HFFc6 (cell line): Measurements from ENCODE around the gene ARID3A. TPM values are rescaled to one million over a fixed set of nuclear protein-coding genes. Genes with fewer than 3 reads are reported as not detected.

ENCODE experiments used
- DNase-seq: peaks from one replicate; pipeline ENCODE4 v3.0.0-alpha.2; 2018
- H3K27ac Mint-ChIP-seq: 2 replicates; pipeline ENCODE4 v1.8.0; 2020; ENCODE audit warnings: mild to moderate bottlenecking, mixed read lengths
- H3K27me3 Mint-ChIP-seq: 2 replicates; pipeline ENCODE4 v1.8.0; 2021; ENCODE audit warnings: mild to moderate bottlenecking, moderate library complexity, mixed read lengths; ENCODE audit not compliant: insufficient read depth
- H3K36me3 Mint-ChIP-seq: 2 replicates; pipeline ENCODE4 v1.8.0; 2021; ENCODE audit warnings: low read depth, mixed read lengths
- H3K4me1 Mint-ChIP-seq: 2 replicates; pipeline ENCODE4 v1.8.0; 2020; ENCODE audit warnings: low read depth, mixed read lengths
- H3K4me3 Mint-ChIP-seq: 2 replicates; pipeline ENCODE4 v1.8.0; 2020; ENCODE audit warnings: mild to moderate bottlenecking, moderate library complexity, mixed read lengths
- H3K9me3 Mint-ChIP-seq: 2 replicates; pipeline ENCODE4 v1.8.0; 2020; ENCODE audit warnings: mild to moderate bottlenecking, mixed read lengths
- CTCF ChIP-seq: fragments of 200-600 bp; sonication (generic); IDR thresholded peaks from 2 replicates; pipeline ENCODE4 v1.5.0; 2021; ENCODE audit warnings: antibody characterized with exemption, mild to moderate bottlenecking
- total RNA-seq, 6 experiments: library from RNA; stranded (reverse); fragmentation: NEBNext Ultra II Directional; extraction: Animal tissue kit (Norgen Biotek cat#: 25700); gene quantifications; 2 replicates in 1 of 6; 3 replicates in 5 of 6; pipeline ENCODE4 v1.2.3, GENCODE V29; 2021

The ARID3A gene
- total RNA-seq, 6 experiments from 2014 or later, result 35.1 to 44.2 (median 38.4) TPM

DNA sequence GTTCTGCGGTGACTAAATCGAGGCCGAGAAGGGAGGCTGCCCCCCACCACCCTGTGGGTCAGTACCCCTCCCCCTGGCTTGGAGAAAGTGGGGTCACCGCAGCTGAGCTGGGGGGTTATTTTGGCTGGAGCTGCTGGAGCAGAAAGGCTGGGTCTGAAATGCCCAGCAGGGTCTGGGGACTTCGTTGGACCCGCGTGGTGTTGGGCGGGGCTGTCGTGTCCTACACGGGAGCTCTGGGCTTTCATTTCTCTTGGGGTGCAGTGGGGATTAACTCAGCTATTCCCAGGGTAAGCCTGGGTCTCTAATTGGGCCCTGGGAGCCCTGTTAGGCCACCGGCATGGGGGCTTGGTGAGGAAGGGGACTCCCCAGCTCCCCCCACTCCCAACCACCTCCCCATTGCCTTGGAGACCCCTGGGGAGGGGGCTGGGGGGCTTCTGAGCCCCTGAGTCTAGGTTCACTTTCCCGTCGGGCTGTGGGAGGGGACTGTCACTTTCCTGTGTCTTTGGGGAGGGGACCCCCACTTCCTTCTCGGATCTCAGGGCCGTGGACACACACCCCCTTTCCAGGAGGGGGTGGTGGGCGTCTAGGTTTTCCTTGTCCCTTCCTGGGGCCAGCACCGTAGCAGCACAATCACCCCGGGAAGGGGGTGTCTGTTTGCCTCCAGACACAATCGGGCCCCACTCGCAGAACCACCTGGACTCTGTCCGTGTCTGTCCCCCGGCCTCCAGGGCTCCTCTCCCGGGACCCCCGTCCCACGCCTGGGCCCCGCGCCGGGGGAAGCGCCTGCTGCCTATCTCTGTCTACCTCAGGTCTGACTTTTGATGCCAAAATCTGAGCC, 48.1 kb downstream of the ARID3A start:
- H3K4me1 Mint-ChIP-seq, result no peaks in the 10 kb centered on the region
- H3K9me3 Mint-ChIP-seq, result peaks cover 6% of the 10 kb centered on the region
- no peak for DNase-seq
- TF ChIP-seq CTCF, result no peak
- peaks cover 16% of the 10 kb centered on the region for H3K36me3 Mint-ChIP-seq
- no peak overlapping the region for H3K4me3 Mint-ChIP-seq
- no peaks in the 10 kb centered on the region; the same call in none of the 2 replicates for H3K27me3 Mint-ChIP-seq
- H3K27ac Mint-ChIP-seq, result no peak overlapping the region

GRCh38 chr19:974564-975257, 48.9 kb downstream of the ARID3A start:
- Mint-ChIP-seq H3K4me1 (no peaks in the 10 kb centered on the region), H3K9me3 (peaks cover 6% of the 10 kb centered on the region), H3K27me3 (no peaks in the 10 kb centered on the region; the same call in none of the 2 replicates), H3K36me3 (peaks cover 16% of the 10 kb centered on the region), H3K27ac (no peak overlapping the region), H3K4me3 (no peak overlapping the region)
- DNase-seq, result no peak
- no peak for TF ChIP-seq CTCF

DNA sequence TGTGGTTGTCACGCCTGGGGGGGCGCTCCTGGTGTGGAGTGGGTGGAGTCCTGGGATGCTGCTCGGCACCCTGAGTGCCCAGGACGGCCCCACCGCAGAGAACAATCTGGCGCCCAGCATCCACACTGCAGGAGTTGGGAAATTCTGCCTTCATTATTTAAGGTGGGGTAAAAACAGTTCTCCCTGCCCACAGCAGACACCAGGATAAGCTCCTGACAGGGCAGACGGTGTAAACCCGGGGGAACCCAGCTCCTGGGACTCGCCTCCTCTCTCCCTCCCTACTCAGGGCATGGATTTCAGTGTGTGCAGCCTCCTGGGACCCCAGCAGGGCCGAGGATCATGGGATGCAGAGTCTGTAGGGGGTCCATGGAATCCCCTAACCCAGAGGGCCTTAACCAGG, 50.6 kb downstream of the ARID3A start:
- Mint-ChIP-seq H3K27ac (no peak overlapping the region), H3K27me3 (peaks cover 7% of the 10 kb centered on the region), H3K36me3 (peaks cover 6% of the 10 kb centered on the region)

DNA sequence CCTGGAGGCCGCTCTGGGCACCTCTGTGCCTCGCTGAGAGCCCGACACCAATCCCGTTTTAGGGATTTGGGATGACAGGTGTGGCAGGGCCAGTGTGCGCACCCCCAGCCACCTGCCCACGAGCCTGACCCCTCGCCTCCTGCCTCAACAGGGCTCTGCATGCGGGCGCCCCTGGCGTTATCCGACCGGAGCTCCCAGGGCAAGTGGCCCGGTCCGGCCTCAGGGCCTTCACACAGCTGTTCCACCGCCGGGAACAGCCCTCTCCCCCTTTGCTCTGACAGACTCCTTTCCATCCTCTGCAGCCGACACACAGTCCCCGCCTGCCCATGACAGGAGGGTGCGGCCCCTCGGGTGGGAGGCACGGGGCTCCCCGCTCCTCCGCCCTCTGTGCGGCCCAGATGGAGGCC, 51.2 kb downstream of the ARID3A start:
- Mint-ChIP-seq H3K4me1 (no peaks in the 10 kb centered on the region), H3K9me3 (no peaks in the 10 kb centered on the region), H3K4me3 (no peak overlapping the region), H3K27ac (no peak overlapping the region), H3K36me3 (peaks cover 6% of the 10 kb centered on the region), H3K27me3 (peaks cover 7% of the 10 kb centered on the region)
- DNase-seq, result no peak
- TF ChIP-seq CTCF, result no peak

More for the DNA sequence above, 50.6 kb downstream of the ARID3A start:
- no peak for TF ChIP-seq CTCF
- DNase-seq, result no peak
- no peaks in the 10 kb centered on the region for H3K4me1 Mint-ChIP-seq
- no peaks in the 10 kb centered on the region for H3K9me3 Mint-ChIP-seq
- no peak overlapping the region for H3K4me3 Mint-ChIP-seq

- H3K27ac Mint-ChIP-seq, result no peak overlapping the region
- no peak for TF ChIP-seq CTCF
- DNase-seq, result no peak
- no peak overlapping the region for H3K4me3 Mint-ChIP-seq
- no peaks in the 10 kb centered on the region; the same call in 1 of the 2 replicates for H3K36me3 Mint-ChIP-seq
- H3K27me3 Mint-ChIP-seq, result peaks cover 8% of the 10 kb centered on the region
- no peaks in the 10 kb centered on the region for H3K9me3 Mint-ChIP-seq
- peaks cover 5% of the 10 kb centered on the region; the same call in 1 of the 2 replicates for H3K4me1 Mint-ChIP-seq
These were observed 53.5 kb downstream of the ARID3A start for GRCh38 chr19:979318-979741.
